ENCODE results near the gene FLNC. TPM values are rescaled to one million over a fixed set of nuclear protein-coding genes. Genes with fewer than 3 reads are reported as not detected.

Gene FLNC
- total and polyA plus RNA-seq, 9 of the 15 experiments (the other 6 are each of a cell fraction or from before 2014, with no cell fraction given), result 0.90 to 155 (median 28.8) TPM

DNA sequence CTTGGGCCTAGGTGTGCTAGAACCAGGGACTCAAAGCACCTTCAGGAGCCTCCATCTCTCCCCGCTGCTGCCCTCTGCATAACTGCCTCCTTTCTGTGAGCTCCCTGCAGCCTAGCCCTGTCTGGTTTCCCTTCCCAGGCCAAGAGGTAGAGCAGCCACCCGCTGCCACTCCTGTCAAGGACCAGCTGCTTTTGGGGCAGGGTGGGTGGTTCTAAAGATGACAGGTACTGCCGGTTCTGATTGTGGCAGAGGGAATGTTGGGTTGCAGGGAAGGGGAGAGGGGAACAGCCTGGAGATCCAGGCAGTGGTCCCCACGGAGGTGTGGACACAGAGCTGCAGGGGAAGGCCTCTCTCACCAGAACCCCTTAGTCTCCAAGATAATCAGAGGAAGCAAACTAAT, 3.7 kb upstream of the FLNC start:
- DNase-seq (ENCODE audit: extremely low read depth in 1 of 4, low spot score in 3 of 4) (no peak), FAIRE-seq (no peak), ATAC-seq (no peak)
- Histone ChIP-seq H3K27ac (ENCODE audit: extremely low read depth, low read depth, low read length) (peak overlapping the region; percentile 72; the same call in 2 of the 3 replicates), H3K9ac (ENCODE audit: insufficient read depth in 1 of 2, low read depth in 2 of 2, low read length in 2 of 2) (peak overlapping the region; percentile 8 to 55; a peak in 2 of 4 replicates), H3K4me1 (replicated peaks in 1 of 2; ENCODE audit: control insufficient read depth in 2 of 2, insufficient read depth in 2 of 2, low read length in 2 of 2) (peaks cover 33 to 43% of the 10 kb centered on the region in 2 experiments), H3K4me3 (no peak overlapping the region), H3K27me3 (ENCODE audit: control insufficient read depth in 2 of 2, insufficient read depth in 2 of 2, low read length in 2 of 2) (no peaks in the 10 kb centered on the region), H3K79me2 (ENCODE audit: control insufficient read depth, insufficient read depth, low read length) (peaks cover 17% of the 10 kb centered on the region), H3K9me1 (ENCODE audit: control insufficient read depth, insufficient read depth, low read length) (peaks cover 2% of the 10 kb centered on the region), H3K9me3 (replicated peaks; ENCODE audit: control insufficient read depth, insufficient read depth, low read depth, low read length) (no peaks in the 10 kb centered on the region), H3K36me3 (ENCODE audit: control insufficient read depth, insufficient read depth, low read length) (no peaks in the 10 kb centered on the region), H4K20me1 (replicated peaks; ENCODE audit: control insufficient read depth, insufficient read depth, low read length) (no peaks in the 10 kb centered on the region), H3K4me2 (ENCODE audit: insufficient read depth, low read length) (no peak overlapping the region), H2AFZ (ENCODE audit: low read depth, low read length) (no peak overlapping the region)
- no TSS peak for BruUV-seq (replicated peaks)
- intact Hi-C loops (cut with micrococcal nuclease) (no loop called here), in situ Hi-C loops (cut with MboI) (no loop called here)
- CTCF ChIA-PET (ENCODE audit: low intra/inter-chr PET ratio), result no interaction called here
- POLR2A ChIA-PET, result interaction anchor here (0.6 to 3.3 kb wide), 6 partner anchors 8 to 88 kb away, joined by 3 to 19 read pairs (median 10); partner anchors contain the start of gene CALU
- WGBS (ENCODE audit: insufficient coverage, low coverage, missing lambda C conversion rate), result 74% methylated on average over 4 of the region's 4 CpGs
- TF ChIP-seq, protein P1, sequence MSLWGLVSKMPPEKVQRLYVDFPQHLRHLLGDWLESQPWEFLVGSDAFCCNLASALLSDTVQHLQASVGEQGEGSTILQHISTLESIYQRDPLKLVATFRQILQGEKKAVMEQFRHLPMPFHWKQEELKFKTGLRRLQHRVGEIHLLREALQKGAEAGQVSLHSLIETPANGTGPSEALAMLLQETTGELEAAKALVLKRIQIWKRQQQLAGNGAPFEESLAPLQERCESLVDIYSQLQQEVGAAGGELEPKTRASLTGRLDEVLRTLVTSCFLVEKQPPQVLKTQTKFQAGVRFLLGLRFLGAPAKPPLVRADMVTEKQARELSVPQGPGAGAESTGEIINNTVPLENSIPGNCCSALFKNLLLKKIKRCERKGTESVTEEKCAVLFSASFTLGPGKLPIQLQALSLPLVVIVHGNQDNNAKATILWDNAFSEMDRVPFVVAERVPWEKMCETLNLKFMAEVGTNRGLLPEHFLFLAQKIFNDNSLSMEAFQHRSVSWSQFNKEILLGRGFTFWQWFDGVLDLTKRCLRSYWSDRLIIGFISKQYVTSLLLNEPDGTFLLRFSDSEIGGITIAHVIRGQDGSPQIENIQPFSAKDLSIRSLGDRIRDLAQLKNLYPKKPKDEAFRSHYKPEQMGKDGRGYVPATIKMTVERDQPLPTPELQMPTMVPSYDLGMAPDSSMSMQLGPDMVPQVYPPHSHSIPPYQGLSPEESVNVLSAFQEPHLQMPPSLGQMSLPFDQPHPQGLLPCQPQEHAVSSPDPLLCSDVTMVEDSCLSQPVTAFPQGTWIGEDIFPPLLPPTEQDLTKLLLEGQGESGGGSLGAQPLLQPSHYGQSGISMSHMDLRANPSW (CRISPR knock-in tag; IDR thresholded peaks at IDR 0.05), result 0 out of 2 replicates have a peak, but pooled peaks have one; percentile 58
- TF ChIP-seq, protein P2, sequence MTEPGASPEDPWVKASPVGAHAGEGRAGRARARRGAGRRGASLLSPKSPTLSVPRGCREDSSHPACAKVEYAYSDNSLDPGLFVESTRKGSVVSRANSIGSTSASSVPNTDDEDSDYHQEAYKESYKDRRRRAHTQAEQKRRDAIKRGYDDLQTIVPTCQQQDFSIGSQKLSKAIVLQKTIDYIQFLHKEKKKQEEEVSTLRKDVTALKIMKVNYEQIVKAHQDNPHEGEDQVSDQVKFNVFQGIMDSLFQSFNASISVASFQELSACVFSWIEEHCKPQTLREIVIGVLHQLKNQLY (CRISPR knock-in tag; conservative IDR thresholded peaks at IDR 0.05), result 0 out of 4 replicates have a peak, but pooled peaks of 1 of the 2 experiments have one; percentile 67
- TF ChIP-seq, protein P3, sequence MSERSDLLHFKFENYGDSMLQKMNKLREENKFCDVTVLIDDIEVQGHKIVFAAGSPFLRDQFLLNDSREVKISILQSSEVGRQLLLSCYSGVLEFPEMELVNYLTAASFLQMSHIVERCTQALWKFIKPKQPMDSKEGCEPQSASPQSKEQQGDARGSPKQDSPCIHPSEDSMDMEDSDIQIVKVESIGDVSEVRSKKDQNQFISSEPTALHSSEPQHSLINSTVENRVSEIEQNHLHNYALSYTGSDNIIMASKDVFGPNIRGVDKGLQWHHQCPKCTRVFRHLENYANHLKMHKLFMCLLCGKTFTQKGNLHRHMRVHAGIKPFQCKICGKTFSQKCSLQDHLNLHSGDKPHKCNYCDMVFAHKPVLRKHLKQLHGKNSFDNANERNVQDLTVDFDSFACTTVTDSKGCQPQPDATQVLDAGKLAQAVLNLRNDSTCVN (CRISPR knock-in tag; IDR thresholded peaks at IDR 0.05), result no peak
- no peak for TF ChIP-seq DNMT1 (IDR thresholded peaks at IDR 0.05)
